Naive thymus-derived CD8-positive, alpha-beta T cell (primary cell): ENCODE data around the gene NEK6. TPM values are rescaled to one million over a fixed set of nuclear protein-coding genes. Genes with fewer than 3 reads are reported as not detected.

Source experiments
- ATAC-seq, 2 donors: fragments of 150-1000 bp; cut with Tn5 transposase in 1 of 2; sonication (Bioruptor Pico), chemical (Tn5 transposase) in 1 of 2; 1 replicate in 1 of 2; 2 replicates in 1 of 2; pipeline ENCODE4 v1.10.0; 2021; ENCODE audit warnings: mild to moderate bottlenecking in 2 of 2, moderate library complexity in 2 of 2
- POLR2A ChIA-PET: fragments of 350-600 bp; sonication (Branson Sonifier 250); formaldehyde crosslinking; loops from one replicate; lab custom pipeline; 2021; ENCODE audit warnings: antibody characterized with exemption; lab: Charles Lee
- DNase-seq, 10 donors: peaks; one replicate each; pipeline versions ENCODE4 v3.0.0 to v3.0.0-alpha.2; 2020 to 2022
- H3K27ac Mint-ChIP-seq, 10 donors: one replicate each; pipeline ENCODE4 v1.8.0; 2020 to 2022; ENCODE audit warnings: mild to moderate bottlenecking in 10 of 10, mixed read lengths in 10 of 10, moderate library complexity in 4 of 10, inconsistent platforms in 1 of 10
- H3K27me3 Mint-ChIP-seq, 5 donors: one replicate each; pipeline ENCODE4 v1.8.0; 2021 to 2022; ENCODE audit warnings: mixed read lengths in 5 of 5
- H3K36me3 Mint-ChIP-seq, 3 donors: one replicate each; pipeline ENCODE4 v1.8.0; 2020 to 2022; ENCODE audit warnings: mixed read lengths in 3 of 3, mild to moderate bottlenecking in 2 of 3, inconsistent platforms in 1 of 3
- H3K4me1 Mint-ChIP-seq, 4 donors: one replicate each; pipeline ENCODE4 v1.8.0; 2021 to 2022; ENCODE audit warnings: mixed read lengths in 4 of 4
- H3K4me3 Mint-ChIP-seq, 10 donors: one replicate each; pipeline ENCODE4 v1.8.0; 2020 to 2022; ENCODE audit warnings: mild to moderate bottlenecking in 10 of 10, mixed read lengths in 10 of 10, moderate library complexity in 6 of 10, inconsistent platforms in 1 of 10
- H3K9me3 Mint-ChIP-seq, 9 donors: one replicate each; pipeline ENCODE4 v1.8.0; 2020 to 2022; ENCODE audit warnings: mixed read lengths in 9 of 9, mild to moderate bottlenecking in 3 of 9, inconsistent platforms in 1 of 9, moderate library complexity in 1 of 9
- polyA plus RNA-seq, 3 donors: library from polyadenylated mRNA; unstranded; fragments of 300-500 nt; fragmentation: Illumina TruSeq; gene quantifications; one replicate each; pipeline ENCODE4 v1.2.3, GENCODE V29; 2021
- total RNA-seq, 8 experiments: library from RNA in 2 of 8; stranded (reverse) in 2 of 8; gene quantifications; one replicate each; pipeline ENCODE4 v1.2.3 and lab custom pipeline; 2021 to 2026

Gene NEK6
- total and polyA plus RNA-seq, 5 experiments from 2014 or later: 0.37 to 1.7 (median 1.0) TPM; not detected in 1

- Mint-ChIP-seq H3K9me3 (no peaks in the 10 kb centered on the region), H3K36me3 (peaks cover 3 to 55% (median 11%) of the 10 kb centered on the region in 3 donors), H3K27ac (peak overlapping the region in 7 of 10 donors; percentile 11 to 91 (median 78)), H3K4me1 (peaks cover 22 to 46% (median 37%) of the 10 kb centered on the region in 4 donors), H3K27me3 (no peaks in the 10 kb centered on the region), H3K4me3 (no peak overlapping the region)
- ATAC-seq: no peak
- POLR2A ChIA-PET: no interaction called here
- DNase-seq: no peak
Measured at GRCh38 chr9:124355941-124356744, 98.4 kb downstream of the NEK6 start.

GRCh38 chr9:124356745-124357390 is 99.1 kb downstream of the NEK6 start:
- H3K36me3 Mint-ChIP-seq: peaks cover 0 to 51% (median 9%) of the 10 kb centered on the region in 3 donors
- POLR2A ChIA-PET: no interaction called here
- ATAC-seq: no peak

GRCh38 chr9:124357721-124358361 is 100.1 kb downstream of the NEK6 start:
- H3K4me3 Mint-ChIP-seq: peak overlapping the region in 2 of 10 donors; percentile 19 to 22
- no peaks in the 10 kb centered on the region for H3K27me3 Mint-ChIP-seq
- H3K9me3 Mint-ChIP-seq: no peaks in the 10 kb centered on the region
- POLR2A ChIA-PET: no interaction called here
- ATAC-seq (no peak), DNase-seq (no peak)
- peaks cover 0 to 45% (median 4%) of the 10 kb centered on the region in 3 donors for H3K36me3 Mint-ChIP-seq
- peaks cover 24 to 56% (median 43%) of the 10 kb centered on the region in 4 donors for H3K4me1 Mint-ChIP-seq
- H3K27ac Mint-ChIP-seq: peak overlapping the region; percentile 11 to 91 (median 70)

More at GRCh38 chr9:124356745-124357390, 99.1 kb downstream of the NEK6 start:
- DNase-seq: no peak
- no peaks in the 10 kb centered on the region for H3K9me3 Mint-ChIP-seq
- H3K27ac Mint-ChIP-seq: peak overlapping the region in 9 of 10 donors; percentile 31 to 91 (median 66)
- H3K4me1 Mint-ChIP-seq: peaks cover 24 to 51% (median 43%) of the 10 kb centered on the region in 4 donors
- no peaks in the 10 kb centered on the region for H3K27me3 Mint-ChIP-seq
- no peak overlapping the region for H3K4me3 Mint-ChIP-seq

DNA sequence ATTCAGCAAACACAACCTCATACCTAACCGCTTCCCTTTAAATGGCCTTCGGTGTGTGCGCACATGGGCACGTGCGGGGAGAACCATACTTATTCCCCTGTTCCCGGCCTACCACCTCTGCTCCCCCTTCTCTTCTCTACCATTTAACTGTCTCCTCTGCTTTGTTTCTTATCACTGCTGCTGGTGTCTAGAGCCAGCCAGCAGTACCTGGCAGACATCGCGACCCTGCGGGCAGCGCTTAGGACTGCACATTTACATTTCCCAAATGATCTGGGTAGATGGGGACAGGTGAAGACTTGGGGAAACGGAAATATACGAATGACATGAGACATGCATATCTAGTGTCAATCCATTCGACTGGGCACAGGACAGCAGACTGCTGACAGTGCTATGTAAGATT is 100.9 kb downstream of the NEK6 start:
- peak in 1 of 10 donors; percentile 12 for DNase-seq
- Mint-ChIP-seq H3K9me3 (no peaks in the 10 kb centered on the region), H3K27me3 (no peaks in the 10 kb centered on the region), H3K36me3 (peaks cover 0 to 46% (median 4%) of the 10 kb centered on the region in 3 donors), H3K4me3 (no peak overlapping the region), H3K4me1 (peaks cover 27 to 64% (median 46%) of the 10 kb centered on the region in 4 donors), H3K27ac (peak overlapping the region in 2 of 10 donors; percentile 17 to 91)
- POLR2A ChIA-PET: no interaction called here
- no peak for ATAC-seq

- DNase-seq: no peak
- Mint-ChIP-seq H3K4me1 (peaks cover 34 to 68% (median 50%) of the 10 kb centered on the region in 4 donors), H3K9me3 (no peaks in the 10 kb centered on the region), H3K36me3 (peaks cover 0 to 47% (median 2%) of the 10 kb centered on the region in 3 donors), H3K27ac (peak overlapping the region in 7 of 10 donors; percentile 2 to 84 (median 63)), H3K4me3 (no peak overlapping the region), H3K27me3 (no peaks in the 10 kb centered on the region)
- POLR2A ChIA-PET: no interaction called here
- ATAC-seq: no peak
Measured at GRCh38 chr9:124359426-124359825, 101.7 kb downstream of the NEK6 start.

DNA sequence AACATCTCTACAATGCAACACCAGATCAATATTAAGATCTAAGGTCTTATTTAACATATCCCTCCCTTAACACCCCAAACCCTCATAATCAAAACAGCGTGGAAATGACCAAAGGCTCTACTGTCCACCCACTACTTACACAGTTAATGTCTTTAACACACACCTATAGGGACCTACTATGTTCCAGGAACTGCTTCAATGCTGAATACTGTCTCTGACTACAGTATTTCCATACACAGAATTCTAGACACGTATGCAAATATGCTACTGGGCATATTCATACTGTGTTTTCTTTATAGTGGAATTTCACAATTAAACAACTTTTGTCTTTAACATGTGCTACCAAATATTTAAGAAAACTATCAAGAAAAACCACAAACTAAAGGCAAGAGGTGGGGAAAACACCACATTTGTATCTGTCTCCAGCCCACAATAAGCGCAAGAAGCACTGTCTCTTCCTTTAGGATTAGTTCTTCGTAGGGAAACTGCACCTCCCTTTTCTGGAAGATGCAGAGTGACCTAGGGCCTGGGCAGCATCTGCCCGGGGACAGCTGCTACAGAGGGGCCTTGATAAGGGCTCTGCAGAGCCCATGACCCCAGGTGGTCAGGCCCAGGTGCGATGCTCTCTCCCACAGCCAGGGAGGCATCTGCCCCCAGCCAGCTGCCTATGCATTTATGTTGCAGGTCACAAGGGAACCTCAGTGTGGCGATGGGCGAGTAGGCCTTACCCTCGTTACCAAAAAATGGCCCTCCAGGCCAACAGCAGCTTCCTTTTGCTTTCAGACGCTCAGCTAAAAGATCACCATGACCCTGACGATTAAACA is 102.3 kb downstream of the NEK6 start:
- H3K27me3 Mint-ChIP-seq: no peaks in the 10 kb centered on the region
- H3K9me3 Mint-ChIP-seq: no peaks in the 10 kb centered on the region
- peaks cover 37 to 69% (median 52%) of the 10 kb centered on the region in 4 donors for H3K4me1 Mint-ChIP-seq
- no peak for ATAC-seq
- H3K27ac Mint-ChIP-seq: peak overlapping the region in 8 of 10 donors; percentile 2 to 84 (median 62)
- H3K36me3 Mint-ChIP-seq: peaks cover 0 to 49% (median 0%) of the 10 kb centered on the region in 3 donors
- POLR2A ChIA-PET: no interaction called here
- DNase-seq: no peak
- no peak overlapping the region for H3K4me3 Mint-ChIP-seq

- Mint-ChIP-seq H3K4me1 (peaks cover 37 to 75% (median 58%) of the 10 kb centered on the region in 4 donors), H3K36me3 (peaks cover 0 to 53% (median 0%) of the 10 kb centered on the region in 3 donors), H3K27ac (peak overlapping the region in 4 of 10 donors; percentile 15 to 68 (median 47)), H3K4me3 (no peak overlapping the region), H3K9me3 (no peaks in the 10 kb centered on the region), H3K27me3 (no peaks in the 10 kb centered on the region)
- ATAC-seq (no peak), DNase-seq (no peak)
- POLR2A ChIA-PET: no interaction called here
Measured at GRCh38 chr9:124361128-124361527, 103.4 kb downstream of the NEK6 start.

DNA sequence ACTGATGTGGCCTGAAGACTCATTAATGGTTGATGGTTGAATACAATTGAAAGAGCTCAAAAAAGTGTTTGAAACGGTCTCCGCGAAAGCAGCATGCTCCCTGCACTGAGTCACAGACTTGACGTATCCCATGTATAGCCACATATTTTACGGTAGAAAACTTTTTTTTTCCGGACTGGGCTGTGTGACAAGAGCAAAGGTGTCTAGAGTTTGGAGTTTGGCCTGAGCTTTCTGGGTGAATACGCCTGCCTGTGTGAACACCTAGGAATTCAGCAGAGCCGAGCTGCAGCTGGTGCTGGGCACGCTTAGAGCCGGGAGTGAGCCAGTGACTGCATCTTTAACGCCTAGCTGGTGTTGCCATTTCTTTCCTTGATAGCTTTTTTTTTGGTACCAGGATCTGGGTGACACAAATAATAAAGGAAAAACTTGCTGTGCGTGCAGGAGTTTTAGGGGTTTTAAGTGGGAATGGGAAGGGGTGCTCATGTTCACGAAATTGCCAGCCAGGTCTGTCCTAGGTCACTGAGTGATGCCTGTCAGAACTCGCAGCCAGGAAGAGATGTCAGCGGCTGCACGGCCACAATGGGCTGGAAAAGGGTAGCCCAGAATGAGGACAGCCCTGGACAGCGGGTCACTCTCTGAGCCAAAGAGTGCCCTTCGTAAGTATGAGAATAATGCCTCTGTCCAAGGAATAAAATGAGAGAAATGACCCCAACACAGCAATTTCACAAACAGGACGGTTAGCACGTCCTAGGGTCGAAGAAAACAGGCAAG is 105.8 kb downstream of the NEK6 start:
- DNase-seq (no peak), ATAC-seq (no peak)
- Mint-ChIP-seq H3K9me3 (no peaks in the 10 kb centered on the region), H3K4me3 (no peak overlapping the region), H3K27ac (peak overlapping the region in 3 of 10 donors; percentile 29 to 68 (median 35)), H3K4me1 (peaks cover 28 to 75% (median 60%) of the 10 kb centered on the region in 4 donors), H3K36me3 (peaks cover 0 to 59% (median 0%) of the 10 kb centered on the region in 3 donors), H3K27me3 (no peaks in the 10 kb centered on the region)
- POLR2A ChIA-PET: no interaction called here

GRCh38 chr9:124364141-124364540 is 106.4 kb downstream of the NEK6 start:
- Mint-ChIP-seq H3K9me3 (no peaks in the 10 kb centered on the region), H3K27ac (peak overlapping the region in 3 of 10 donors; percentile 16 to 34 (median 22)), H3K27me3 (no peaks in the 10 kb centered on the region), H3K36me3 (peaks cover 0 to 59% (median 0%) of the 10 kb centered on the region in 3 donors), H3K4me3 (no peak overlapping the region), H3K4me1 (peaks cover 27 to 75% (median 59%) of the 10 kb centered on the region in 4 donors)
- ATAC-seq (no peak), DNase-seq (no peak)
- POLR2A ChIA-PET: no interaction called here

DNA sequence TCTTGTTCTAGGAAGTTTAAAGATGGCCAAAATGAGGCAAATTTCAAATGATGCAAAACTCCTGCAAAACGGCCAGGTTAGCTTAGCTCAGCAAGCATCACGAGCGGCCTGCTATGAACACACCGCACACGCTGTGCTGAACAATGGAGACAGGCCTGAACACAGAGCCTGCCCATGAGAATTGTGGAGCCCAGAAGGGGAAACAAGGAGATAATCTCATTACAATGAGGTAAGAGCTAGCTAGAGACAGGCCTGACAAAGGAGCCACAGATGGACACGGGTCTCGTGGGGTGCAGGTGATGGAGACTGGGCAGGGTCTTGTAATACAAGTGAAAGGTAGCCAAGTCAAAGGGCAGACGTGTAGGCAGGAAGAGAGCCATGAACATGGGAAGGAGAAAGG is 107.3 kb downstream of the NEK6 start:
- H3K27me3 Mint-ChIP-seq: no peaks in the 10 kb centered on the region
- DNase-seq: no peak
- H3K4me1 Mint-ChIP-seq: peaks cover 22 to 75% (median 57%) of the 10 kb centered on the region in 4 donors
- H3K4me3 Mint-ChIP-seq: no peak overlapping the region
- no peak for ATAC-seq
- POLR2A ChIA-PET: no interaction called here
- peaks cover 0 to 63% (median 0%) of the 10 kb centered on the region in 3 donors for H3K36me3 Mint-ChIP-seq
- H3K9me3 Mint-ChIP-seq: no peaks in the 10 kb centered on the region
- H3K27ac Mint-ChIP-seq: peak overlapping the region in 3 of 10 donors; percentile 39 to 76 (median 48)

DNA sequence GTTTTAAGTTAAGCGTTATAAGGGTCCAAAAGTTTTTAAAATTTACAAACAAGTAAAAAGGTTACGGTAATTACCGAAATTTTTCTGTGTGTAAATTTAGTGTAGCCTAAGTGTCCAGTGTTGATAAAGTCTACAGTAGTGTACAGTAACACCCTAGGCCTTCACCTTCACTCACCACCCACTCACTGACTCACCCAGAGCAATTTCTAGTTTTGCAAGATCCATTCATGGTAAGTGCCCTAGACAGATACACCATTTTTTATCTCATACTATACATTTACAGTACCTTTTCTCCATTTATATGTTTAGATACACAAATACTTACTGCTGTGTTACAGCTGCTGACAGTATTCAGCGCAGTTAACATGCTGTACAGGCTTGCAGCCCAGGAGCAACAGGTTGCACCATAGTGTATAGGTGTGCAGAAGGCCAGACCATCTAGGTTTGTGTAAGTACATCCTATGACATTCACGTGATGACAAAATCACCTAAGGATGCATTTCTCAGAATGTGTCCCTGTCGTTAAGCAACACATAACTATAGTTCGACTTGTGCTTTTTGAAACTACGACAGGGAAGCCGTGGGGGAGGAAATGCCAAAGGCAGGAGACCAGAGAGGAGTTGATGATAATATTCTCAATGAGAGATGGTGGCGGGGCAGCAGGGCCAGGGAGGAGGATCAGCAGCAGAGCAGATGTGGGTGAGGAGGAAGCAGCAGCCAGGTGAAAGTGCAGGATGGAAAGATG is 108.9 kb downstream of the NEK6 start:
- Mint-ChIP-seq H3K4me3 (no peak overlapping the region), H3K9me3 (no peaks in the 10 kb centered on the region), H3K27me3 (no peaks in the 10 kb centered on the region), H3K27ac (peak overlapping the region in 4 of 10 donors; percentile 10 to 63 (median 42)), H3K36me3 (peaks cover 0 to 69% (median 0%) of the 10 kb centered on the region in 3 donors), H3K4me1 (peaks cover 15 to 69% (median 52%) of the 10 kb centered on the region in 4 donors)
- ATAC-seq: no peak
- DNase-seq: no peak
- POLR2A ChIA-PET: no interaction called here
